ENCODE measurements around the gene AUNIP.
A peak's percentile ranks its signal among the peaks of the same experiment; 100 is the strongest.

Gene AUNIP

GRCh38 chr1:25832336-25833037, 26.8 kb downstream of the AUNIP start:
- FAIRE-seq: no peak
- DNase-seq (ENCODE audit: insufficient read length, low spot score): no peak

- no peak for FAIRE-seq
- DNase-seq (ENCODE audit: insufficient read length, low spot score): no peak
Measured at GRCh38 chr1:25831569-25832196, 27.6 kb downstream of the AUNIP start.

- FAIRE-seq (no peak), DNase-seq (ENCODE audit: insufficient read length, low spot score) (no peak)
Measured at GRCh38 chr1:25829046-25829445, 30.2 kb downstream of the AUNIP start.

- no peak for FAIRE-seq
- DNase-seq (ENCODE audit: insufficient read length, low spot score): no peak
Measured at GRCh38 chr1:25828491-25828890, 30.8 kb downstream of the AUNIP start.

- no peak for DNase-seq (ENCODE audit: insufficient read length, low spot score)
- FAIRE-seq: no peak
Measured at GRCh38 chr1:25826571-25826970, 32.7 kb downstream of the AUNIP start.

- DNase-seq (ENCODE audit: insufficient read length, low spot score): no peak
- no peak for FAIRE-seq
Measured at GRCh38 chr1:25825605-25826004, 33.7 kb downstream of the AUNIP start.

GRCh38 chr1:25821630-25822091, 37.6 kb downstream of the AUNIP start:
- DNase-seq (ENCODE audit: insufficient read length, low spot score) (no peak), FAIRE-seq (no peak)

- DNase-seq (ENCODE audit: insufficient read length, low spot score) (no peak), FAIRE-seq (no peak)
Measured at GRCh38 chr1:25821112-25821476, 38.2 kb downstream of the AUNIP start.

- DNase-seq (ENCODE audit: insufficient read length, low spot score) (peak; percentile 81), FAIRE-seq (peak; percentile 97)
Measured at GRCh38 chr1:25820247-25821111, 38.8 kb downstream of the AUNIP start.

GRCh38 chr1:25819491-25820246, 39.6 kb downstream of the AUNIP start, which contains the start of gene MTFR1L:
MTFR1L (plus strand) TSS chr1:25819954; CDS start chr1:25823105, 3,151 bp downstream.
- FAIRE-seq (peak; percentile 96), DNase-seq (ENCODE audit: insufficient read length, low spot score) (peak; percentile 97)

GRCh38 chr1:25818569-25818968, 40.7 kb downstream of the AUNIP start:
- DNase-seq (ENCODE audit: insufficient read length, low spot score): no peak
- no peak for FAIRE-seq

GRCh38 chr1:25817840-25818501, 41.3 kb downstream of the AUNIP start:
- no peak for DNase-seq (ENCODE audit: insufficient read length, low spot score)

GRCh38 chr1:25816112-25816718, 43.0 kb downstream of the AUNIP start:
- no peak for DNase-seq (ENCODE audit: insufficient read length, low spot score)
- no peak for FAIRE-seq

More at GRCh38 chr1:25817840-25818501, 41.3 kb downstream of the AUNIP start:
- no peak for FAIRE-seq

- FAIRE-seq: no peak
- no peak for DNase-seq (ENCODE audit: insufficient read length, low spot score)
Measured at GRCh38 chr1:25815208-25816111, 43.8 kb downstream of the AUNIP start.

GRCh38 chr1:25814549-25815087, 44.6 kb downstream of the AUNIP start:
- FAIRE-seq: no peak

GRCh38 chr1:25813734-25814471, 45.4 kb downstream of the AUNIP start:
- DNase-seq (ENCODE audit: insufficient read length, low spot score) (no peak), FAIRE-seq (no peak)

More at GRCh38 chr1:25814549-25815087, 44.6 kb downstream of the AUNIP start:
- DNase-seq (ENCODE audit: insufficient read length, low spot score): no peak

GRCh38 chr1:25813071-25813733, 46.1 kb downstream of the AUNIP start:
- no peak for DNase-seq (ENCODE audit: insufficient read length, low spot score)
- FAIRE-seq: no peak
